ENCODE data around the gene ADAMTS13. TPM values are rescaled to one million over a fixed set of nuclear protein-coding genes. Genes with fewer than 3 reads are reported as not detected.

Gene ADAMTS13
- total RNA-seq, 2 donors from 2014 or later: 3.9 to 4.7 TPM

DNA sequence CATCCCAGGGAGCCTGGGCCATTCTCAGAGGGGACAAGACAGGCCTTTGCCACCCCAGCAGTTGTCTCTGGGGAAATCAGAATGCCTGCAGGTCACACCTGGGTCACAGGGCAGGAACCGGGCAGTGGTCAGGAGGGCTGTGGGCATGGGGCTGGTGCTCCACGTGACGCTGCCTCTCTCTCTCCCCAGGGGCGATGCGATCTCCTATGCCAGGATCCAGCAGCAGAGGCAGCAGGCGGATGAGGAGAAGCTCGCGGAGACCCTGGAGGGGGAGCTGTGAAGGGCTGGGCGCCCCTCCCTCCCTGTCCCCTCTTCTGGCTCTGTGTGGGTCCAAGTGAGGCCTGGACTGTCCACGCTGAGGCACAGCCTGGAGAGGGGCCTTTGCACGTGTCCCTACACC lies 46.2 kb downstream of the ADAMTS13 start:
- ATAC-seq (replicated peaks in 1 of 2) (no peak), DNase-seq (no peak)
- H3K27me3 Mint-ChIP-seq (ENCODE audit: low read depth): no peaks in the 10 kb centered on the region
- no peak overlapping the region for H3K4me3 Mint-ChIP-seq
- no peaks in the 10 kb centered on the region for H3K36me3 Mint-ChIP-seq (ENCODE audit: insufficient read depth in 2 of 2)
- H3K27ac Mint-ChIP-seq: no peak overlapping the region
- no peaks in the 10 kb centered on the region for H3K9me3 Mint-ChIP-seq
- H3K4me1 Mint-ChIP-seq (ENCODE audit: low read depth): no peaks in the 10 kb centered on the region

DNA sequence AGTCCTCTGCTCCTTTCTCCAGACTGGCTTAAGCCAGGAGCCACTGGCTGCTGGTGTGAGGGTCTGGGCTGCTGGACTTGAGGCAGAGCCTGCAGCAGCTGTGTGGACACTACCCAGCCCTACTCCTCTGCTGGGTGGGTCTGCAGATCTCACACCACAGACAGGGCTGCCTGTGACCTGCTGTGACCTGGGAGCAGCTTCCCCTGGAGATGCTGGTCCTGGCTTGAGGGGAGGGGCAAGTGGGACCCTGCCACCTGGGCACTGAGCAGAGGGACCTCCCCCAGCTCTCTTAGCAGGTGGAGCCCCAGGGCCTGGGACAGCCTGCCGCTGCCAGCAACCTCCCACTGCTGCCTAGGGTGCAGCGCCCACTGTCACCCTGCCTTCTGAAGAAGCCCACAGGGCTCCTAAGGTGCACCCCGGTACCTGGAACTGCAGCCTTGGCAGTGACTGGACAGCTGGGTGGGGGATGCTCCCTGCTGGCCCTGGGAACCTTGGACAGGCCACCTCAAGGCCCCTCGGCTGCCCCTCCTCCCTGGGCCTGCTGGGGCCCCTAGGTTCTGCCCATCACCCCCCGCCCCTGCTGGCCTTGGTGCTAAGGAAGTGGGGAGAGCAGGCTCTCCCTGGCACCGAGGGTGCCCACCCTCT lies 46.7 kb downstream of the ADAMTS13 start:
- H3K9me3 Mint-ChIP-seq: no peaks in the 10 kb centered on the region
- DNase-seq (no peak), ATAC-seq (replicated peaks in 1 of 2) (no peak)
- no peak overlapping the region for H3K27ac Mint-ChIP-seq
- no peaks in the 10 kb centered on the region for H3K4me1 Mint-ChIP-seq (ENCODE audit: low read depth)
- H3K4me3 Mint-ChIP-seq: no peak overlapping the region
- no peaks in the 10 kb centered on the region for H3K27me3 Mint-ChIP-seq (ENCODE audit: low read depth)
- H3K36me3 Mint-ChIP-seq (ENCODE audit: insufficient read depth in 2 of 2): no peaks in the 10 kb centered on the region

GRCh38 chr9:133470427-133470924 lies 48.3 kb downstream of the ADAMTS13 start:
- H3K27ac Mint-ChIP-seq: no peak overlapping the region
- no peaks in the 10 kb centered on the region for H3K27me3 Mint-ChIP-seq (ENCODE audit: low read depth)
- H3K36me3 Mint-ChIP-seq (ENCODE audit: insufficient read depth in 2 of 2): no peaks in the 10 kb centered on the region
- ATAC-seq (replicated peaks in 1 of 2) (no peak), DNase-seq (no peak)
- no peaks in the 10 kb centered on the region for H3K4me1 Mint-ChIP-seq (ENCODE audit: low read depth)
- no peak overlapping the region for H3K4me3 Mint-ChIP-seq
- no peaks in the 10 kb centered on the region for H3K9me3 Mint-ChIP-seq

GRCh38 chr9:133470988-133471387 lies 48.8 kb downstream of the ADAMTS13 start:
- no peaks in the 10 kb centered on the region for H3K4me1 Mint-ChIP-seq (ENCODE audit: low read depth)
- H3K9me3 Mint-ChIP-seq: no peaks in the 10 kb centered on the region

DNA sequence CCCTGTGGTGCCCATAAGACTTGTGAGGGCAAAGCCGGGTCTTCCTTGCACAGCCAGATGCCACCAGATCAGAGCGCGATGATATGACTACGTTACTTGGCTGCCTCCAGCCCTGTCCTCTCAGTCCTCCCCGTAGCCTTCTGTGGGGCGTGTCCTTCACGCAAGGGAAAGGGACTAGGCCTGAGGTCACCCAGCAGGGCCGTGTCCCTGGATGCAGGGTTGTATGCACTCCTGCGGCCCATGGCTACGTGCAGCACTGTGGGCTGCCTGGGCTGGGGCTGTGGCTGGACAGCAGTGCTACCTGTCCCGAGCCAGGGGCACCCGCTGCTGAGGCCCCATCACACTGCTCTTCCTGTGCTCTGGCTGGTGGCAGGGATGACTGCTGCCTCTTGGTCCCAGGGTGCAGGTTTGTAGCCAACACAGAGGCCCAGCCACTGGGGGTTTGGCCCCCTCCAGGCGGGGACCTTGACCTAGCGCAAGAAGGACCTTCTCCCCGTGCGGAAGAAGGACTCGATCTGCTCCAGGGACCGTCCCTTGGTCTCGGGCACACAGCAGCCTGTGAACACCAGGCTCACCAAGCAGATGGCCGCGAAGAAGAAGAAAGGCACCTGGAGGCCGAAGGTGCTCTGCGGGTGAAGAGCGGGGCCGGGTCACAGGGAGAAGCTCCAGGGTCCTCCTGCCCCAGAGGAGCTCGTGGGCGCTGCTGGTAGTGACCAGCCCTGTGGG lies 49.5 kb downstream of the ADAMTS13 start:
- Mint-ChIP-seq H3K27me3 (ENCODE audit: low read depth) (no peaks in the 10 kb centered on the region), H3K4me1 (ENCODE audit: low read depth) (no peaks in the 10 kb centered on the region), H3K4me3 (no peak overlapping the region), H3K9me3 (no peaks in the 10 kb centered on the region), H3K36me3 (ENCODE audit: insufficient read depth in 2 of 2) (no peaks in the 10 kb centered on the region), H3K27ac (no peak overlapping the region)
- DNase-seq (no peak), ATAC-seq (replicated peaks in 1 of 2) (no peak)

More at GRCh38 chr9:133470988-133471387, 48.8 kb downstream of the ADAMTS13 start:
- Mint-ChIP-seq H3K36me3 (ENCODE audit: insufficient read depth in 2 of 2) (no peaks in the 10 kb centered on the region), H3K4me3 (no peak overlapping the region), H3K27me3 (ENCODE audit: low read depth) (no peaks in the 10 kb centered on the region), H3K27ac (no peak overlapping the region)
- ATAC-seq (replicated peaks in 1 of 2): no peak
- no peak for DNase-seq

- Mint-ChIP-seq H3K36me3 (ENCODE audit: insufficient read depth in 2 of 2) (no peaks in the 10 kb centered on the region), H3K4me3 (no peak overlapping the region), H3K9me3 (no peaks in the 10 kb centered on the region), H3K4me1 (ENCODE audit: low read depth) (no peaks in the 10 kb centered on the region), H3K27ac (no peak overlapping the region), H3K27me3 (ENCODE audit: low read depth) (no peaks in the 10 kb centered on the region)
- DNase-seq: no peak
- no peak for ATAC-seq (replicated peaks in 1 of 2)
Measured at GRCh38 chr9:133472277-133472645, 50.1 kb downstream of the ADAMTS13 start.

DNA sequence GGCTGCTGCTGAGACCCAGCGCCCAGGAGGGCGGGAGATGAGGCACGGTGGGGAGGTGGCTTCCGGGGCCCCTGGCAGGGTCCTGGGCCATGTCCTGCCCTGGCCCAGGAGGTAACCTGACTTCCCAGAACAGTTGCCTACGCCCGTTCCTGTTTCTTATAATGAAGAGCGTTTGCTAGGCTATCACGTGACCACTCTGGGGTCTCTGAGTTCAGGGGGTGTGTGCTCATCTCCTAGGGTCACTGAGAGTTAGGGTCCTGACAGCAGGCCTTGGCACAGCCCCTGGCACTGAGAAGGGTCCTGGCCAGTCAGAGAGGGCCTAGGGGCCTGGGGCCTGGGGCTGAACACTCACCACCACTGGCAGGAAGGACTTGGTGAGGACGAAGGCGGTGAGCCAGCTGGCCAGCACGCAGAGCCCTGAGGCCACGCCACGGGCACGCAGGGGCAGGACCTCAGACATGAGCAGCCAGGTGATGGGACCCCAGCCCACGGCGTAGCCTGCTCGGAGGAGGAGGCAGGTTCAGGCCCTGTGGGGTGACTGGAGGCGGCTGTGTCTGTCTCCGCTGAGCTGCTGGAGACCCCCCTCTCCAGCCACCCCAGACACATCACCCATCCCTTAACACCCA lies 50.7 kb downstream of the ADAMTS13 start:
- ATAC-seq (replicated peaks in 1 of 2): no peak
- Mint-ChIP-seq H3K9me3 (no peaks in the 10 kb centered on the region), H3K4me1 (ENCODE audit: low read depth) (no peaks in the 10 kb centered on the region), H3K27ac (no peak overlapping the region), H3K4me3 (no peak overlapping the region), H3K36me3 (ENCODE audit: insufficient read depth in 2 of 2) (no peaks in the 10 kb centered on the region), H3K27me3 (ENCODE audit: low read depth) (no peaks in the 10 kb centered on the region)
- DNase-seq: no peak

DNA sequence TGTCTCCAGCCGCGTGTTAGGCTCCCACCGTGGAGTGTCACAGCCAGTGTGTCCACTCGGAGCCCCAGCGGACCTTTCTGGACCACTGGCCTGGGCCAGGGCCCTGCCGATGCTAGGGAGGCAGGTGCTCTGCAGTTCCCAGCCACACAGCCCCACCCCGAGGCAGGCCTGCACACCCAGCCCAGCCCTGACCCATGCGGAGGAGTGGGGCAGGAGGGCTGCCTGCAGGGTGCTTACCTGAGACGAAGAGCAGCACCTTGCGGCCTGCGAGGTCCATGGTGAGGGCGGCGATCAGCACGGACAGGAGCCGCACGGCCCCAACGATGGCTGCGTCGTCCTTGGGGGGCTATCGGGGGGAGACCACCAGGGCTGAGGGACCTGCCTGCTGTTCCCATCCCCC lies 51.6 kb downstream of the ADAMTS13 start:
- Mint-ChIP-seq H3K4me3 (no peak overlapping the region), H3K27me3 (ENCODE audit: low read depth) (no peaks in the 10 kb centered on the region), H3K36me3 (ENCODE audit: insufficient read depth in 2 of 2) (no peaks in the 10 kb centered on the region), H3K4me1 (ENCODE audit: low read depth) (no peaks in the 10 kb centered on the region), H3K27ac (no peak overlapping the region), H3K9me3 (no peaks in the 10 kb centered on the region)
- no peak for DNase-seq
- no peak for ATAC-seq (replicated peaks in 1 of 2)

- Mint-ChIP-seq H3K27ac (no peak overlapping the region), H3K27me3 (ENCODE audit: low read depth) (no peaks in the 10 kb centered on the region), H3K4me1 (ENCODE audit: low read depth) (peaks cover 1% of the 10 kb centered on the region), H3K9me3 (no peaks in the 10 kb centered on the region), H3K36me3 (ENCODE audit: insufficient read depth in 2 of 2) (no peaks in the 10 kb centered on the region), H3K4me3 (no peak overlapping the region)
- ATAC-seq (replicated peaks in 1 of 2): no peak
- DNase-seq: no peak
Measured at GRCh38 chr9:133474215-133474614, 52.0 kb downstream of the ADAMTS13 start.

DNA sequence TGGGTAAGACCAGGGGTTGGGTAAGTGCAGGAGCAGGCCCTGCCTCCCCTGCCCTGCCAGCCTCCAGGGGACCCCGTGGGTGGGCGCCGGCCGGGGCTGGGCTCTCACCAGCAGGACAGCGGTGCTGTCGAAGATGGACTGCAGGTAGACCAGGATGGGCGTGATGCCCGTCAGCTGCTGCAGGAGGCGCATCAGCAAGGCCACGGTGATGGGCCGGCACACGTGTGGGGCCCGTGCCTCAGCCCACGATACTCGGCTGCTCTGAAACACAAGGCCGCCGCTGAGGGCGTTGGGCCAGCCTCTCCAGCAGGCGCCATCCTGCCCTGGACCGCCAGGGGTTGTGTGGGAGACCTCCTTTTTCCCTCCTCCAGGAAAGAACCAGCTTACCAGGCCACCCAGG lies 52.7 kb downstream of the ADAMTS13 start:
- Mint-ChIP-seq H3K9me3 (no peaks in the 10 kb centered on the region), H3K4me1 (ENCODE audit: low read depth) (peaks cover 8% of the 10 kb centered on the region), H3K27me3 (ENCODE audit: low read depth) (no peaks in the 10 kb centered on the region), H3K4me3 (no peak overlapping the region), H3K36me3 (ENCODE audit: insufficient read depth in 2 of 2) (no peaks in the 10 kb centered on the region), H3K27ac (no peak overlapping the region)
- ATAC-seq (replicated peaks in 1 of 2): no peak
- no peak for DNase-seq

- Mint-ChIP-seq H3K4me3 (no peak overlapping the region), H3K27ac (no peak overlapping the region), H3K4me1 (ENCODE audit: low read depth) (peaks cover 11% of the 10 kb centered on the region), H3K9me3 (no peaks in the 10 kb centered on the region), H3K27me3 (ENCODE audit: low read depth) (no peaks in the 10 kb centered on the region), H3K36me3 (ENCODE audit: insufficient read depth in 2 of 2) (no peaks in the 10 kb centered on the region)
- DNase-seq (no peak), ATAC-seq (replicated peaks in 1 of 2) (no peak)
Measured at GRCh38 chr9:133475292-133476012, 53.3 kb downstream of the ADAMTS13 start.

- ATAC-seq (replicated peaks in 1 of 2) (no peak), DNase-seq (no peak)
- Mint-ChIP-seq H3K4me3 (no peak overlapping the region), H3K27ac (no peak overlapping the region), H3K36me3 (ENCODE audit: insufficient read depth in 2 of 2) (no peaks in the 10 kb centered on the region), H3K9me3 (no peaks in the 10 kb centered on the region), H3K27me3 (ENCODE audit: low read depth) (no peaks in the 10 kb centered on the region), H3K4me1 (ENCODE audit: low read depth) (peaks cover 11% of the 10 kb centered on the region)
Measured at GRCh38 chr9:133476036-133476931, 54.1 kb downstream of the ADAMTS13 start.
